Muscle of arm (tissue), 14 donors: ENCODE results near the gene ACAN. TPM values are rescaled to one million over a fixed set of nuclear protein-coding genes. Genes with fewer than 3 reads are reported as not detected.

Experiments used
- DNase-seq: peaks from one replicate; pipeline ENCODE4 v3.0.0-alpha.2; 2013
- long read RNA-seq, 11 donors: transcript quantifications; one replicate each; lab custom pipeline, GENCODE V29; 2026
- polyA plus RNA-seq, 12 donors: library from polyadenylated mRNA; unstranded; fragments of 120-200 nt; gene quantifications; one replicate each; pipeline ENCODE4 v1.2.1, GENCODE V29; 2013; ENCODE audit not compliant: insufficient read length in 12 of 12

The ACAN gene
- 10 to 100 TPM in 4 of 12 donors, 1 to 10 TPM in 7, not detected in 1; 1.3 to 18.6 (median 6.0) TPM for polyA plus RNA-seq
- long read RNA-seq, donor 1: 0 reads
- long read RNA-seq, donor 2, partial matches to known transcripts: 0 of 1 reads
- long read RNA-seq, donor 2, other reads (novel, unspliced or antisense): 0 of 1 reads
- long read RNA-seq, donor 3: 0 reads
- long read RNA-seq, donor 4: 0 reads
- long read RNA-seq, donor 5: 0 reads
- long read RNA-seq, donor 6: 0 reads
- long read RNA-seq, donor 7, full-length matches to known transcripts: 1 of 1 reads
- long read RNA-seq, donor 7, partial matches to known transcripts: 0 of 1 reads
- long read RNA-seq, donor 7, other reads (novel, unspliced or antisense): 0 of 1 reads
- long read RNA-seq, donor 8: 0 reads
- long read RNA-seq, donor 9: 0 reads
- long read RNA-seq, donor 10, full-length matches to known transcripts: 1 of 1 reads
- long read RNA-seq, donor 10, partial matches to known transcripts: 0 of 1 reads
- long read RNA-seq, donor 10, other reads (novel, unspliced or antisense): 0 of 1 reads
- long read RNA-seq, donor 11: 0 reads

- no peak for DNase-seq
Observed at GRCh38 chr15:88803241-88803919, at the start of gene ACAN. ACAN (plus strand) TSS chr15:88803436; CDS start chr15:88836207, 32,771 bp downstream.

- no peak for DNase-seq
Observed at GRCh38 chr15:88756521-88756920, 46.7 kb upstream of the ACAN start.

DNA sequence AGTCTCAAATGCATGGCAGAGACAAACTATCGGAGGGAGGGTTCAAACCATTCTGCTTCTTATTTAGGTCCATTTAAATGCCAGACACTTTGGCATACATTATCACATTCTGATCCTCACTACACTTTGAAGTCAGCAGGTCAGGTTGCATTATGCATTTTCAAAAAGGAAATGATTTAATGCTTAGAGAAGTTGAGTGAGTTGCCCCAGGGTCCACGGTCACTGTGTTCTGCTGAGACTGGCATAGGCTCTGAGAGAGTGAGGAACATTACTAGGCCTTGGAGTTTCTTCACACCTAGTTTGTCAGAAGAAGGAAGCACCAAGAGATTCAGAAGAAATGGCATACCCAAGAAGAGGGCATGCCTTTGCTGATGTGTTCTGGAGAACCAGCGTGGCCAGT is 46.3 kb upstream of the ACAN start:
- no peak for DNase-seq

- DNase-seq: no peak
Observed at GRCh38 chr15:88759872-88760271, 43.4 kb upstream of the ACAN start.

DNA sequence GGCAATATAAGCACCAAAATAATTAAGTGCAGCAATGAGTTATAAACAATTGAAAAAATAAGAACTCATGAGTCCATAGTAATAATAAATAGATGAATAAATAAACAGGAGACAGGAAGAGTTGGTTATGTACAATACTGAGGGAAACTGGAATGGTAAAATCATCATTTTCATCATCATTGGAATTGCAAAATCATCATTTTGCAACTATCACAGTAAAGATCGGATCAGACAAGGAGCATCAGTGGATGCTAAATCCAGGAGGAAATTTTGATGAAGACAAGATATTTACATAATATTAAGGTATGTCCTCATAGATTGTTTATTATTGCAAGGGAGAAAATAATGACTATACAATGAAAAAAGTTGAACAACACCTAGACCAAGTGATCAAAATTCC is 38.8 kb upstream of the ACAN start:
- no peak for DNase-seq

GRCh38 chr15:88765212-88765611 is 38.0 kb upstream of the ACAN start:
- DNase-seq: no peak

- DNase-seq: peak; percentile 22
Observed at GRCh38 chr15:88769161-88769971, 33.9 kb upstream of the ACAN start.

GRCh38 chr15:88775776-88776175 is 27.5 kb upstream of the ACAN start:
- no peak for DNase-seq

GRCh38 chr15:88776646-88777045 is 26.6 kb upstream of the ACAN start:
- no peak for DNase-seq

DNA sequence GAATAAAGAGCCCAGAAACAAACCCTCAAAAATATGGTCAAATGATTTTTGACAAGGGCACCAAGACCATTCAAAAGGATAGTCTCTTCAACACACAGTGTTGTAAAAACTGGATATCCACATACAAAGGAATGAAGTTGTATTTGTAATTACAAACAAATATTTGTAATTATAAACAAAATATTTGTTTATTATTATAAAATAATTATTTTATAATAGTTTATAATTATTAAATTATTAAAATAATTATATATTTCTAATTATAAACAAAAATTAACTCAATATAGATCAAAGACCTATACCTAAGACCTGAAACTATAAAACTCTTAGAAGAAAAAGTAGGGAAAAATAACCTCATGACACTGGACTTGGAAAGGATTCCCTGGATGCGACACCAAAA is 23.3 kb upstream of the ACAN start:
- DNase-seq: no peak

DNA sequence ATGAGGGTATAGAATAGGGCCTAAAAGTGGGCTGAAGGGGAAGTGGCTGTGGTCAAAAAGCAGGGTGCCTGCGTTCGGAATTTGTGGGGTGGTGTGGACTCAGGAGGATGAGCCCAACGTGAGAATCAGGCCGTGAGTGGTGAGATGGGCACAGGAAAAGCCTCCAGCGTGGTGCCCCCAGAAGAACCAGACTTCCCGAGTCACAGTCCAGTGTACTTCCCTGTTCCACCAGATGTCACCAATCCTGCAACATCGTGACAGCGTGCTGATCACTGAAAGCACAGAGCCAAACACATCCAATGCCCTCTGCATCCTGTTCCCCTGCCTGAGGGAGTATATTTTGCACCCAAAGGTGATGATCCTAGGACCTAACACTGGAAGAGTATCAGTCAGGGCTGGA is 20.8 kb upstream of the ACAN start:
- no peak for DNase-seq

- no peak for DNase-seq
Observed at GRCh38 chr15:88785217-88785616, 18.0 kb upstream of the ACAN start.

DNA sequence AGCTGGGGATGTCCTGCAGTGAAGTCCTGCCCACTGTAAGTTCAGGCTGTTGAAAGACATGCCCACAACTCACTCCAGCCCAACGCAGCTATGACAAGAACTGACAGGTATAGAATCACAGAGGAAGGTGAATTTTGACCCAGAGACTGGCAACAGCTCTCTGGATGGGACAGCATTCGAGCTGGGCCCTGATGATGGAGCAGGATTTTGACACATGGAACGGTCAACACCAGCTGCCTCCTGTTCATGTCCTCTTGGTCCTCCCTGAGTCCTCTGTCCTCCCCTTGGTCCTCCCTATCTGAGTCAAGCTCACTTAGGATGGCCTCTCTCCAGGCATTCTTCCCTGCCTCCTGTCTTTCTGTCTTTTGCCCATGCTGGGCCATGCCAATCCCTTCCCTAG is 15.2 kb upstream of the ACAN start:
- no peak for DNase-seq

- no peak for DNase-seq
Observed at GRCh38 chr15:88788816-88789215, 14.4 kb upstream of the ACAN start.

- DNase-seq: no peak
Observed at GRCh38 chr15:88790486-88790885, 12.8 kb upstream of the ACAN start.

DNA sequence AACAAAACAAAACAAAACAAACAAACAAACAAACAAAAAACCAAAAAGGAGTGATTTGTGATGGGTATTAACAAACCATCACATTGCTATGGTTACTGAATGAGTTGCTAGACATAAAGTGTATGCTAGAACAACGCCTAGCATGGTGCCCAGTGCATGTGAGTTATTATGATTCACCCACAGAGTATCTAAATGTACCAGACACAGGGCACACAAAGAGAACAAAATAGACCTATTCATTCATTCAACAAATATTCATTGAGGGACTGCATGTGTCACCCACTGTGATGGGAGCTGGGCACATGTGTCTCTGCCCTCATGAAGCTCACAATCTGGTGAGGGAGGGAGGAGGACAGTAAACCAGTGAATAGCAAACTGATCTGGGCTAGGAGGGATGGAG is 11.6 kb upstream of the ACAN start:
- no peak for DNase-seq

GRCh38 chr15:88792342-88793282 is 10.6 kb upstream of the ACAN start:
- DNase-seq: no peak

DNA sequence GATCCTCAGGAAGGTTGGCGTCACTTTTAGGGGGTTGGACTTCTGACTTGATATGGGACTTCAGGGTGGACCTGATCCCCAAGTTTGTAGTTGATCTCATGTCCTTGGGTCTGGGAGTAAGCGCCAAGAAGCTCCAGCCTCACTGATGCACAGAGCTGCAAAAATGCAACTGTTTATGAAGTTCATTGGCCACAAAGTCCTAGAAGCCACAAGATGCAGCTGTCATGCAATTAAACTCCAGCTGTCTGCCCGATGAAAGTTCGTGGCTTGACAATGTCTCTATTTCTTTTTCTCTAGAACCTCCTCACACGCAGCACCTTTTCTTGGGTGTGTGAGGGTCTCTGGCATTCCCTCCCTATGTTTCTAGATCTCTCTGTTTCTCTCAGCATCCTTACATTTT is 9.2 kb upstream of the ACAN start:
- no peak for DNase-seq

DNA sequence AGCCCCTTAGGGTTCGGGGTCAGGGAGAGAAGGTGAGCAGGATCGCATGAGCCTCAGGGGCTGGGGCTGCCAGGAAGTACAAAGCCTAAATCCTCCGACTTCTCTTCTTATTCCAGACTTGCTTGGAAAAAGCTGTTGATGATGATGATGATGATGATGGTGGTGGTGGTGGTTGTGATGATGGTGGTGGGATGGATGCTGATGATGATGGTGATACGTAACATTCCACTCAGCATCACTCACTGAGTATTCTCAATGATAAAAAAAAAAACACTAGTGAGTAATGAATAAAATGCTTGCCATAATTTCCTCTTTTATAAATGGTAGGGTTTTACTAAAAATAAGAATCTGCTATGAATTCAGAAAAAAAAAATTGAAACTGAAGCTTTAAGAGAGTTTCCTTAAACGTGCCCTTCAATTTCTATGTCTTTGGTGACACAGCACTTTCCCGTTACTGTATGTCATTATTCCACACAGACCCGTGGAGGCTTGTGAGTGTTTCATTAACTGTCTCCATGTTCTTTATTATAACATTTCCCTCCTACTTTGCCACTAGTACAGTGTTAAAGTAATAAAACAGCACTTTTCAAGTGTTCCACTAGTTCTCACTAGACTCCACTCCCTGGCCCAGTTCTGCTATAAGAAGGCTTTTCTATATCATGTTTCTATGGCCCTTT is 5.4 kb upstream of the ACAN start:
- no peak for DNase-seq

- no peak for DNase-seq
Observed at GRCh38 chr15:88799341-88799740, 3.9 kb upstream of the ACAN start.
